IPS-NIHi11 (cell line): Measurements from ENCODE around the gene KCNQ5.

Experiments
- DNase-seq: peaks from one replicate; pipeline ENCODE4 v3.0.0; 2012; ENCODE audit warnings: mixed read lengths, low spot score

KCNQ5 gene

GRCh38 chr6:72911463-72912155, 289.7 kb downstream of the KCNQ5 start:
- no peak for DNase-seq

DNA sequence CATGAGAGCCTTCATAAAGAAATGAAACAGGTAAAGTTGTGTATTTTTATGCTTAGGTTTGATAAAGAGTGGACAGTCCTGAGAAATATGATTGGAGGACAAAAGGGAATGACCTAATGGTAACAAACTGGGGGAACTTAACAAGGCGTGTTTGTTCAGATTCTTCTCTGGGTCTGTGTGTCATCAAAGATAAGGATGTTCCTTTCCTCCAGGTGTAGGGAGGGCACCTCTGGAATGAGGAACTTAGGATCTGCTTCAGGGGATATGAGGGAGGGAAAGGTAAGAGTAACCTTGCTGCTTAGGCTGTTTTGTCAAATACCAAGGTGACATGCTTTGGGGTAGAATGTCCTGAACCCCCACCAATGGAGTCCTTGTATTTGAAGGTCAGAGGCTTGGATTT, 291.9 kb downstream of the KCNQ5 start:
- DNase-seq, result no peak

DNA sequence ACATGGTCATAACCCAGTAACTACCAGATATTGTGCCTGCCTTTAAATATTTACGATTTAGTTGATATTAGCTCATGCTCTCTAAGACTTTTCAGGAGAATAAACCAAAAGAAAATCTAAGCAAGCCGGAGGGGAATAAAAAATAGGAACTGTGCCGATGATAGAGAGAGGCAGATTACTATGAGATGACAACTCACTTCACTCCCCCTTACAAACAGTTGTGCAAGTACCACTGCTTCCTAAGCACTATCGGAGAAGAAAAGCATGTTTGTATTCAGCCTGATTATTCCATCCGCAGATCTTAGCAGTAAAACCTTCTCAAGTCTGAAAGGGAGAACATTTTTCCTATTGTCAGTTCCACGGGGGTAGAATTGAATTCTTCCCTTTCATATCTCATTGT, 294.4 kb downstream of the KCNQ5 start:
- DNase-seq, result no peak

GRCh38 chr6:72916906-72917305, 295.0 kb downstream of the KCNQ5 start:
- DNase-seq, result no peak

DNA sequence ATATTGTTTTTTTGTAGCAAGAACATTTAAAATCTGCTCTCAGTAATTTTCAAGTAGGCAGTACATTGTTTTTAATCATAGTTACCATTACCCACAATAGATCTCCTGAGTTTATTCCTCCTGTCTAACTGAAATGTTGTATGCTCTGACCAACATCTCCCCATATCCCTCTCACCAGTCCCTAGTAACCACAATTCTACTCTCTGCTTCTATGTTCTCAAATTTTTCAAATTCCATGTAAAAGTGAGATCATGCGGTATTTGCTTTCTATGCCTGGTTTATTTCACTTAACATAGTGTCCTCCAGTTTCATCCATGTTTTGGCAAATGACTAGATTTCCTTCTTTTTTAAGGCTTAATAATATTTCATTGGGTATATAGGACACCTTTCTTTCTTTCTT, 300.5 kb downstream of the KCNQ5 start:
- no peak for DNase-seq

DNA sequence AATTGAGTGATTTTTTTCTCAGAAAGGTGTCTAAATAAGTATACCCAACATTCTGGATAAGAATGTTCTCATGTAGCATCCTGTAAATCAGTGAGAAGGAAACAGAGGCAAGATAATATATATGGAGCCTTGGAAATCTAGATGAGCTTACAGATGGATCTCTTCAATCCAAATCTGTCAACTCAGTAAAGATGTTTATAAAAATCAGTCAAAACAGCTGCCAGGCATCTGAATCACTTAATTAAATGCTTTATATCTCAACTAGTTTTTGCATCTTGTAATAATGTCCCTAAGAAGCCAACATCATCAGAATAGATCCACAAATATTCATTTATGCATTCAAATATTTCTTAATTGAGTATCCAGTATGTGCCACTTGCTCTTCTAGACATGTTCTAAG, 303.3 kb downstream of the KCNQ5 start:
- no peak for DNase-seq

GRCh38 chr6:72930556-72931132, 308.8 kb downstream of the KCNQ5 start:
- no peak for DNase-seq

DNA sequence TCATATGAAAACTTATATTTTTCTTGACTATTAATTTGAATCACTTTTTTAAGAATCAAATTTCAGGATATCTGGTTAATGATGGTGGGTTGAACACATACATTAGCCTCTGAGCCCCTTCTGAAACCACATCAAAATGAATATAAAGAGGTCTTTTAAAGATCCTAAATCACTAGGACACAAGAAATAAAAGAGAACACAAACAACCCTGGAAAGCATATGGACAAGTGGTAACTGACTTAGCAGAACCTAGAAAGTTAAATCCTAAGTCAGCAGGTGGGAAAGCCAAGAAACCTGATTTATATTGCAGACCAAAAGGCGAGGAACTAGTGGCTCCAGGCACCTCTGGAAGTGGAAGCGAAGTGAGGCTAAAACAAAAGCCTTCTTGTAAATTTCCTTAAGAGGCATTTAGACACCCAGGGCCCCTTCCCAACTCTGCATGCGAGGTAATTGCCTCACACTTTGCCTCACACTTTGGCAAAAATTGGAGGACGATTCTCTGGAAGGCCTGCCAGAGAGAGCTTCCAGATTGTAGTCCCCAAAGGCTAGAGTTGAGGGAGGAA, 309.5 kb downstream of the KCNQ5 start:
- DNase-seq, result no peak

DNA sequence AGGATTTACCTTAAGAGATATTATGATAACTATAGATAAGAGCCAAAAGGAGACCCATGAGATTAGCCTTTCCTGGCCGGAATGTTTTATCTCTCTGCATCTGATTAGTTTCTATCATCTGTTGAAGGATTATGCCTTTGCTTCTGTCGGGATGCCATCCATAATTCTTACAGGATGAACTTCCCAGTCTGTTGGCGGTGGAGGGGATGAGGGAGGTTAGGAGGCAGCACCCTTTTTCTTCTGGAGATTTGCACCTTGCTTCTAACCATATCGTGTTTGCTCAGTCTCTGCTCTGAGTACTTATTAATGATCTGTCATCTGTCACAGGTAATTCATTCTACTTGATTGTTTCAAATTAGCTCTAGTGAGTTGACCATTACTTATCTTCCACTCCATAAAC, 311.4 kb downstream of the KCNQ5 start:
- no peak for DNase-seq

GRCh38 chr6:72936766-72937559, 315.1 kb downstream of the KCNQ5 start:
- no peak for DNase-seq

GRCh38 chr6:72938104-72938503, 316.2 kb downstream of the KCNQ5 start:
- DNase-seq, result no peak

- no peak for DNase-seq
Measured at GRCh38 chr6:72939004-72939403, 317.1 kb downstream of the KCNQ5 start.

- DNase-seq, result no peak
Measured at GRCh38 chr6:72940265-72940664, 318.4 kb downstream of the KCNQ5 start.

- DNase-seq, result no peak
Measured at GRCh38 chr6:72941263-72941662, 319.4 kb downstream of the KCNQ5 start.

GRCh38 chr6:72941751-72942150, 319.9 kb downstream of the KCNQ5 start:
- DNase-seq, result no peak

DNA sequence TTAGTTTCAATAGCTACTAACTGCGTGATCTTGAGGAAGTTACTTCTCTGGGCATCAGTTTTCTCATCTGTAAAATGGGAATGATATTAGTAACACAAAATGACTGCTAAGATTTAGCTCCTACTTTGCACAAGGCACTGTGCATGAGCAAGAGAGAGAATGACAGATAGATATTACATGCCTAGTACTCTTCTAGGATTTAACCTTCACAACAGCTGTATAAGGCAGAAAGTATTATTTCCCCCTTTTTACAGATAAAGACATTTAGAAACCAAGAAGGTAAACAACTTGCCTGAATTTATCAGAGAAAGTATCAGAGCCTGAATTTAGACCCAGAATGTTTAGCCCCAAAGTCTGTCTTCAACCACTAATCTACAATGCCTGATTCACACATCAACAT, 321.8 kb downstream of the KCNQ5 start:
- no peak for DNase-seq

- no peak for DNase-seq
Measured at GRCh38 chr6:72944660-72945059, 322.8 kb downstream of the KCNQ5 start.

- DNase-seq, result no peak
Measured at GRCh38 chr6:72946774-72947173, 324.9 kb downstream of the KCNQ5 start.

GRCh38 chr6:72947534-72947933, 325.7 kb downstream of the KCNQ5 start:
- DNase-seq, result no peak

GRCh38 chr6:72948153-72948552, 326.3 kb downstream of the KCNQ5 start:
- DNase-seq, result no peak

GRCh38 chr6:72950114-72950860, 328.4 kb downstream of the KCNQ5 start:
- no peak for DNase-seq
